GM12878 (cell line): ENCODE measurements around the gene ZNF331. TPM values are rescaled to one million over a fixed set of nuclear protein-coding genes. Genes with fewer than 3 reads are reported as not detected.

Source experiments
- ATAC-seq: fragments of 200-7000 bp; cut with Tn5 transposase; 3 replicates; pipeline ENCODE4 v1.9.1; 2020; ENCODE audit warnings: mild to moderate bottlenecking, moderate library complexity
- BruUV-seq: library from RNA; stranded (reverse); fragments of 400-500 nt; replicated peaks from 2 replicates; lab custom pipeline; 2021; lab: Mats Ljungman, UMichigan
- CTCF ChIA-PET: fragments of 300-600 bp; sonication (Branson Sonifier 250); formaldehyde crosslinking; extraction: SDS; loops from one replicate; lab custom pipeline; 2021; ENCODE audit warnings: inconsistent platforms; lab: Yijun Ruan, JAX
- POLR2A ChIA-PET: fragments of 350-600 bp; formaldehyde crosslinking; extraction: SDS; loops from one replicate; lab custom pipeline; 2021; ENCODE audit warnings: inconsistent platforms; lab: Charles Lee
- RAD21 ChIA-PET: fragments of 300-600 bp; sonication (Branson Sonifier 250); formaldehyde crosslinking; loops from one replicate; lab custom pipeline; 2023; ENCODE audit warnings: antibody characterized with exemption; ENCODE audit not compliant: unreplicated experiment; lab: Charles Lee
- SMC1A ChIA-PET: fragments of 300-600 bp; sonication (Branson Sonifier 250); formaldehyde crosslinking; loops from one replicate; lab custom pipeline; 2023; ENCODE audit not compliant: unreplicated experiment, uncharacterized antibody; lab: Charles Lee
- DNase-seq: peaks from one replicate; pipeline ENCODE4 v3.0.0-alpha.2; 2011; ENCODE audit warnings: low read depth, low spot score
- FAIRE-seq: peaks from 3 replicates; lab custom pipeline; 2011; peaks lifted over from hg19 to GRCh38; lab: Jason Lieb, UNC
- H2AFZ ChIP-seq: 2 replicates; pipeline ENCODE4 v1.6.0; 2011; ENCODE audit warnings: low read depth, low read length, control low read depth; ENCODE audit not compliant: control insufficient read depth
- H3K27ac ChIP-seq: 2 replicates; pipeline ENCODE4 v1.5.1; 2011; ENCODE audit warnings: control low read depth; ENCODE audit not compliant: control insufficient read depth, insufficient read depth
- H3K27me3 ChIP-seq, 2 experiments: replicated peaks in 1 of 2; 2 replicates each; pipeline versions ENCODE4 v1.6.0 to v1.6.1; 2011; ENCODE audit warnings: low read length in 1 of 2; ENCODE audit not compliant: control insufficient read depth in 2 of 2, insufficient read depth in 2 of 2
- H3K36me3 ChIP-seq, 2 experiments: 2 replicates each; pipeline ENCODE4 v1.5.1; 2011; ENCODE audit warnings: low read length in 1 of 2; ENCODE audit not compliant: control insufficient read depth in 2 of 2, insufficient read depth in 2 of 2
- H3K4me1 ChIP-seq: 2 replicates; pipeline ENCODE4 v1.6.1; 2011; ENCODE audit warnings: mild to moderate bottlenecking, low read length, moderate library complexity, mixed read lengths; ENCODE audit not compliant: control insufficient read depth, insufficient read depth
- H3K4me2 ChIP-seq: 2 replicates; pipeline ENCODE4 v1.6.0; 2011; ENCODE audit warnings: control low read depth; ENCODE audit not compliant: control insufficient read depth, insufficient read depth
- H3K4me3 ChIP-seq: fragments of 200-600 bp; sonication (generic); 2 replicates; pipeline ENCODE4 v1.5.1; 2016
- H3K79me2 ChIP-seq: 2 replicates; pipeline ENCODE4 v1.6.0; 2011; ENCODE audit warnings: low read length; ENCODE audit not compliant: control insufficient read depth, insufficient read depth
- H3K9ac ChIP-seq: 2 replicates; pipeline ENCODE4 v1.8.0; 2011; ENCODE audit warnings: low read length, control low read depth, mixed read lengths; ENCODE audit not compliant: control insufficient read depth, insufficient read depth
- H3K9me3 ChIP-seq: replicated peaks from 3 replicates; pipeline ENCODE4 v1.5.1; 2011; ENCODE audit warnings: mild to moderate bottlenecking, low read length; ENCODE audit not compliant: control insufficient read depth, insufficient read depth
- H4K20me1 ChIP-seq: 2 replicates; pipeline ENCODE4 v1.6.0; 2011; ENCODE audit not compliant: control insufficient read depth, insufficient read depth
- EZH2 ChIP-seq: IDR thresholded peaks from 2 replicates; pipeline ENCODE4 v1.6.1; 2012; ENCODE audit warnings: low read depth, mild to moderate bottlenecking, control low read depth, inconsistent platforms, low read length, borderline replicate concordance; ENCODE audit not compliant: control insufficient read depth
- GABPA ChIP-seq: IDR thresholded peaks from 2 replicates; pipeline ENCODE4 v1.6.1; 2014; ENCODE audit warnings: antibody characterized with exemption, low read depth, mild to moderate bottlenecking, inconsistent platforms
- SREBF1 ChIP-seq: IDR thresholded peaks from 2 replicates; pipeline ENCODE4 v1.6.1; 2012; ENCODE audit warnings: mild to moderate bottlenecking, low read length
- SRF ChIP-seq, 2 experiments: IDR thresholded peaks; 2 replicates each; pipeline ENCODE4 v1.6.1; 2011; ENCODE audit warnings: low read depth in 2 of 2, low read length in 2 of 2, mild to moderate bottlenecking in 1 of 2, moderate library complexity in 1 of 2
- WGBS: methylation state at CpG from one replicate; pipeline ENCODE4 v1.1.6; 2016; ENCODE audit warnings: low lambda C conversion rate; ENCODE audit not compliant: insufficient replicate concordance, insufficient coverage; ENCODE audit errors: missing lambda C conversion rate; 5-methylcytosine and 5-hydroxymethylcytosine counted together
- in situ Hi-C: fragments of 300-500 bp; cut with MboI; formaldehyde crosslinking; loops from 9 replicates; pipeline ENCODE4 v1.14.3; 2018; ENCODE audit warnings: mixed read lengths
- intact Hi-C: fragments of 100-400 bp; cut with micrococcal nuclease; formaldehyde crosslinking; loops from one replicate; pipeline ENCODE4 v1.14.2; 2022; ENCODE audit not compliant: unreplicated experiment
- polyA plus RNA-seq, 11 experiments: library from polyadenylated mRNA; depleted of rRNA in 4 of 11; unstranded in 6 of 11; stranded (reverse) in 5 of 11; fragments of >200 nt; fragmentation: Nextera tagmentation in 4 of 11; fragmentation: Illumina TruSeq in 1 of 11; extraction: Ambion mirVana in 4 of 11; extraction: Trizol in 1 of 11; gene quantifications; 1 replicate in 1 of 11; 2 replicates in 10 of 11; pipeline versions ENCODE4 v1.2.1 to v1.2.3, GENCODE V29; 2011 to 2016; ENCODE audit warnings: inconsistent platforms in 2 of 11, missing spikeins in 2 of 11, low read depth in 1 of 11
- total RNA-seq, 4 experiments: library from RNA; depleted of rRNA in 3 of 4; stranded (reverse); fragments of >200 nt in 3 of 4; fragmentation: Illumina TruSeq in 1 of 4; extraction: Trizol in 1 of 4; gene quantifications; 2 replicates each; pipeline versions ENCODE4 v1.2.1 to v1.2.3, GENCODE V29; 2013 to 2021
- TF ChIP-seq, protein P1 (sequence below): IDR thresholded peaks from 2 replicates; pipeline ENCODE4 v1.6.1; 2012; ENCODE audit warnings: low read depth, low read length, improper control_type of control experiment
- TF ChIP-seq, protein P2 (sequence below): IDR thresholded peaks from 2 replicates; pipeline ENCODE4 v1.6.1; 2012; ENCODE audit warnings: improper control_type of control experiment, low read depth, low read length; ENCODE audit not compliant: insufficient replicate concordance
- TF ChIP-seq, protein P3 (sequence below): fragments of 450-650 bp; IDR thresholded peaks from 2 replicates; pipeline ENCODE4 v1.6.1; 2017; ENCODE audit warnings: mild to moderate bottlenecking, moderate library complexity
- TF ChIP-seq, protein P4 (sequence below): IDR thresholded peaks from 2 replicates; pipeline ENCODE4 v1.6.1; 2012; ENCODE audit warnings: low read depth, low read length, improper control_type of control experiment

ZNF331 gene
- total and polyA plus RNA-seq, 10 of the 15 experiments (the other 5 are each of a cell fraction or from before 2014, with no cell fraction given): 2.6 to 11.5 (median 5.3) TPM

DNA sequence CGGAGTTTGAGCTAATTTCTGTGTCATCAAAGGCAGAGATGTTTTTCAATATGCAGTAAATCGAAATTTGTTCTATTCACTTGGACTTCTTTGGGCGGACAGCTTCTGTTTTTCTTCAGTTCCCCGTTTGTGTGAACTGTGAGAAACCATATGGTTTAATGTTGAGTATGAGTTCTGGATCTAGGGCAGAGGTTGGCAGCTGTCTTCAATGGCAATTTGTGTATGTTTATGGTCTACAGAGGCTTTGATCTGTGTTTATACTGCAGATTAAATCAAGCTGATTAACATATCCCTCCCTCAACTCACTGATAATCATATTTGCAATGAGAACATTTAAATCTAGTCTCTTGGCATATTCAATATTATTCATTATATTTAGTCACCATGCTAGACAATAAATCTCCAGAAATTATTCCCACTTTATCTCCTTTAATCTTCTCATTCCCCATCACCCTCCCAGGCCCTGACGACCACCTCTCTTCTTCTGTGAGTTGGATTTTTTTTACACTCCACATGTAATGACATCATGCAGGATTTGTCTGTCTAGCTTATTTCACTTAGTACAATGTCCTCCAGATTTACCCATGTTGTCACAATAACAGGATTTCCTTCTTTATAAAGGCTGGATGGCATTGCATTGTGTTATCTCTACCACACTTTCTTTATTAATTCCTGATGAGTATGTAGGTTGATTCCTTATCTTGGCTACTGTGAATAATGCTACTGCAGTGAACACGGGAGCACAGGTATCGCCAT, 9.0 kb downstream of the ZNF331 start (continued):
- TF ChIP-seq, protein P1, sequence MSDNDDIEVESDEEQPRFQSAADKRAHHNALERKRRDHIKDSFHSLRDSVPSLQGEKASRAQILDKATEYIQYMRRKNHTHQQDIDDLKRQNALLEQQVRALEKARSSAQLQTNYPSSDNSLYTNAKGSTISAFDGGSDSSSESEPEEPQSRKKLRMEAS: no peak
- TF ChIP-seq, protein P2, sequence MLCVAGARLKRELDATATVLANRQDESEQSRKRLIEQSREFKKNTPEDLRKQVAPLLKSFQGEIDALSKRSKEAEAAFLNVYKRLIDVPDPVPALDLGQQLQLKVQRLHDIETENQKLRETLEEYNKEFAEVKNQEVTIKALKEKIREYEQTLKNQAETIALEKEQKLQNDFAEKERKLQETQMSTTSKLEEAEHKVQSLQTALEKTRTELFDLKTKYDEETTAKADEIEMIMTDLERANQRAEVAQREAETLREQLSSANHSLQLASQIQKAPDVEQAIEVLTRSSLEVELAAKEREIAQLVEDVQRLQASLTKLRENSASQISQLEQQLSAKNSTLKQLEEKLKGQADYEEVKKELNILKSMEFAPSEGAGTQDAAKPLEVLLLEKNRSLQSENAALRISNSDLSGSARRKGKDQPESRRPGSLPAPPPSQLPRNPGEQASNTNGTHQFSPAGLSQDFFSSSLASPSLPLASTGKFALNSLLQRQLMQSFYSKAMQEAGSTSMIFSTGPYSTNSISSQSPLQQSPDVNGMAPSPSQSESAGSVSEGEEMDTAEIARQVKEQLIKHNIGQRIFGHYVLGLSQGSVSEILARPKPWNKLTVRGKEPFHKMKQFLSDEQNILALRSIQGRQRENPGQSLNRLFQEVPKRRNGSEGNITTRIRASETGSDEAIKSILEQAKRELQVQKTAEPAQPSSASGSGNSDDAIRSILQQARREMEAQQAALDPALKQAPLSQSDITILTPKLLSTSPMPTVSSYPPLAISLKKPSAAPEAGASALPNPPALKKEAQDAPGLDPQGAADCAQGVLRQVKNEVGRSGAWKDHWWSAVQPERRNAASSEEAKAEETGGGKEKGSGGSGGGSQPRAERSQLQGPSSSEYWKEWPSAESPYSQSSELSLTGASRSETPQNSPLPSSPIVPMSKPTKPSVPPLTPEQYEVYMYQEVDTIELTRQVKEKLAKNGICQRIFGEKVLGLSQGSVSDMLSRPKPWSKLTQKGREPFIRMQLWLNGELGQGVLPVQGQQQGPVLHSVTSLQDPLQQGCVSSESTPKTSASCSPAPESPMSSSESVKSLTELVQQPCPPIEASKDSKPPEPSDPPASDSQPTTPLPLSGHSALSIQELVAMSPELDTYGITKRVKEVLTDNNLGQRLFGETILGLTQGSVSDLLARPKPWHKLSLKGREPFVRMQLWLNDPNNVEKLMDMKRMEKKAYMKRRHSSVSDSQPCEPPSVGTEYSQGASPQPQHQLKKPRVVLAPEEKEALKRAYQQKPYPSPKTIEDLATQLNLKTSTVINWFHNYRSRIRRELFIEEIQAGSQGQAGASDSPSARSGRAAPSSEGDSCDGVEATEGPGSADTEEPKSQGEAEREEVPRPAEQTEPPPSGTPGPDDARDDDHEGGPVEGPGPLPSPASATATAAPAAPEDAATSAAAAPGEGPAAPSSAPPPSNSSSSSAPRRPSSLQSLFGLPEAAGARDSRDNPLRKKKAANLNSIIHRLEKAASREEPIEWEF: no peak

DNA sequence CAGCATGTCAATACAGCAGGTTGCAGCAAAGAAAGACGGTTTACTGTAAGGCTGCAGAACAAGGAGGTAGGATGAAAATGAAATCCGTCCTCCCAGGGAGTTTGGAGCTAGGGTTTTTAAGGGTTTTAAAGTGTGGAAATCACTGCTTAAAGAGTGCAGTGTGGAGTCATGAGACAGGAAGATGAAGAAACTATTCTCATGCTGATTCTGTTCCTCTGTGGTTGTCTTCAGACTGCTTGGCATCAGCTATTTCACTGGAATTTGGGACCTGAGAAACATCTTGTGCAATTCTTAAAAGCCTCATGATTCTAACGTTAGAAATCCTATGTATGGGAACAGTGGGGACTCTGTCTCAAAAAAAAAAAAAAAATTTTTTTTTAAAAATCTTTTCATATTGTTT, 11.4 kb downstream of the ZNF331 start:
- Histone ChIP-seq H3K9ac (no peak overlapping the region), H3K4me1 (peaks cover 4% of the 10 kb centered on the region; the same call in 1 of the 2 replicates), H3K27me3 (no peaks in the 10 kb centered on the region), H3K4me2 (no peak overlapping the region), H3K79me2 (no peaks in the 10 kb centered on the region; the same call in 1 of the 2 replicates), H3K27ac (no peak overlapping the region), H3K4me3 (no peak overlapping the region), H3K9me3 (no peaks in the 10 kb centered on the region; the same call in 1 of the 3 replicates), H3K36me3 (no peaks in the 10 kb centered on the region), H2AFZ (no peak overlapping the region), H4K20me1 (no peaks in the 10 kb centered on the region)
- no peak for ATAC-seq
- RAD21 ChIA-PET: no interaction called here
- TF ChIP-seq SRF (IDR thresholded peaks at IDR 0.05; ENCODE audit: low read depth in 2 of 2, low read length in 2 of 2) (no peak), EZH2 (no peak), SREBF1 (no peak), GABPA (no peak)
- TF ChIP-seq, protein P3, sequence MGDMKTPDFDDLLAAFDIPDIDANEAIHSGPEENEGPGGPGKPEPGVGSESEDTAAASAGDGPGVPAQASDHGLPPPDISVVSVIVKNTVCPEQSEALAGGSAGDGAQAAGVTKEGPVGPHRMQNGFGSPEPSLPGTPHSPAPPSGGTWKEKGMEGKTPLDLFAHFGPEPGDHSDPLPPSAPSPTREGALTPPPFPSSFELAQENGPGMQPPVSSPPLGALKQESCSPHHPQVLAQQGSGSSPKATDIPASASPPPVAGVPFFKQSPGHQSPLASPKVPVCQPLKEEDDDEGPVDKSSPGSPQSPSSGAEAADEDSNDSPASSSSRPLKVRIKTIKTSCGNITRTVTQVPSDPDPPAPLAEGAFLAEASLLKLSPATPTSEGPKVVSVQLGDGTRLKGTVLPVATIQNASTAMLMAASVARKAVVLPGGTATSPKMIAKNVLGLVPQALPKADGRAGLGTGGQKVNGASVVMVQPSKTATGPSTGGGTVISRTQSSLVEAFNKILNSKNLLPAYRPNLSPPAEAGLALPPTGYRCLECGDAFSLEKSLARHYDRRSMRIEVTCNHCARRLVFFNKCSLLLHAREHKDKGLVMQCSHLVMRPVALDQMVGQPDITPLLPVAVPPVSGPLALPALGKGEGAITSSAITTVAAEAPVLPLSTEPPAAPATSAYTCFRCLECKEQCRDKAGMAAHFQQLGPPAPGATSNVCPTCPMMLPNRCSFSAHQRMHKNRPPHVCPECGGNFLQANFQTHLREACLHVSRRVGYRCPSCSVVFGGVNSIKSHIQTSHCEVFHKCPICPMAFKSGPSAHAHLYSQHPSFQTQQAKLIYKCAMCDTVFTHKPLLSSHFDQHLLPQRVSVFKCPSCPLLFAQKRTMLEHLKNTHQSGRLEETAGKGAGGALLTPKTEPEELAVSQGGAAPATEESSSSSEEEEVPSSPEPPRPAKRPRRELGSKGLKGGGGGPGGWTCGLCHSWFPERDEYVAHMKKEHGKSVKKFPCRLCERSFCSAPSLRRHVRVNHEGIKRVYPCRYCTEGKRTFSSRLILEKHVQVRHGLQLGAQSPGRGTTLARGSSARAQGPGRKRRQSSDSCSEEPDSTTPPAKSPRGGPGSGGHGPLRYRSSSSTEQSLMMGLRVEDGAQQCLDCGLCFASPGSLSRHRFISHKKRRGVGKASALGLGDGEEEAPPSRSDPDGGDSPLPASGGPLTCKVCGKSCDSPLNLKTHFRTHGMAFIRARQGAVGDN: no peak
- TF ChIP-seq, protein P4, sequence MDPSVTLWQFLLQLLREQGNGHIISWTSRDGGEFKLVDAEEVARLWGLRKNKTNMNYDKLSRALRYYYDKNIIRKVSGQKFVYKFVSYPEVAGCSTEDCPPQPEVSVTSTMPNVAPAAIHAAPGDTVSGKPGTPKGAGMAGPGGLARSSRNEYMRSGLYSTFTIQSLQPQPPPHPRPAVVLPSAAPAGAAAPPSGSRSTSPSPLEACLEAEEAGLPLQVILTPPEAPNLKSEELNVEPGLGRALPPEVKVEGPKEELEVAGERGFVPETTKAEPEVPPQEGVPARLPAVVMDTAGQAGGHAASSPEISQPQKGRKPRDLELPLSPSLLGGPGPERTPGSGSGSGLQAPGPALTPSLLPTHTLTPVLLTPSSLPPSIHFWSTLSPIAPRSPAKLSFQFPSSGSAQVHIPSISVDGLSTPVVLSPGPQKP: no peak
- FAIRE-seq: no peak
- intact Hi-C loops (no loop called here), in situ Hi-C loops (no loop called here)
- 35% methylated on average over 3 of the region's 3 CpGs for WGBS
- no peak for DNase-seq
- SMC1A ChIA-PET: interaction anchor here (1.4 kb wide), 1 partner anchor 11 kb away, joined by 3 read pairs; no protein-coding TSS in a partner anchor
- no TSS peak for BruUV-seq
- CTCF ChIA-PET: no interaction called here
- POLR2A ChIA-PET: no interaction called here
